OCI-LY3 (cell line): Measurements from ENCODE around the gene MED16.
"Not testable (repeated sequence)": the region's sequence is repeated elsewhere in the genome, so short reads cannot be mapped to it uniquely, and the experiment has no call there.

Experiments
- H2AFZ ChIP-seq: fragments of 200-600, 300-600 bp; shearing (Covaris generic); 2 replicates; pipeline ENCODE4 v1.6.0; 2014; ENCODE audit warnings: antibody characterized with exemption, low read depth, low read length
- H3K27ac ChIP-seq: fragments of 200-600, 300-600 bp; sonication (generic); 2 replicates; pipeline ENCODE4 v1.5.1; 2014; ENCODE audit warnings: mild to moderate bottlenecking, low read length, moderate library complexity, mixed read lengths
- H3K27me3 ChIP-seq: fragments of 200-600, 300-600 bp; sonication (generic); 2 replicates; pipeline ENCODE4 v1.6.1; 2014; ENCODE audit warnings: low read depth, low read length, mixed read lengths
- H3K36me3 ChIP-seq: fragments of 200-600, 300-600 bp; sonication (generic); replicated peaks from 2 replicates; pipeline ENCODE3; 2014; ENCODE audit warnings: low read depth, low read length, mixed read lengths
- H3K4me1 ChIP-seq: fragments of 300-600, 200-600 bp; sonication (generic); 2 replicates; pipeline ENCODE4 v1.6.1; 2014; ENCODE audit warnings: low read length, mixed read lengths
- H3K4me2 ChIP-seq: fragments of 200-600, 300-600 bp; sonication (generic); 2 replicates; pipeline ENCODE4 v1.6.1; 2014; ENCODE audit warnings: low read length, mixed read lengths
- H3K4me3 ChIP-seq: fragments of 300-600, 200-600 bp; sonication (generic); 2 replicates; pipeline ENCODE4 v1.5.1; 2014; ENCODE audit warnings: antibody characterized with exemption, mild to moderate bottlenecking, low read length, moderate library complexity
- H3K79me2 ChIP-seq: fragments of 300-600, 200-600 bp; shearing (Covaris generic); 2 replicates; pipeline ENCODE4 v1.6.1; 2014; ENCODE audit warnings: mild to moderate bottlenecking, low read length, mixed read lengths
- H3K9ac ChIP-seq: fragments of 300-600, 200-600 bp; shearing (Covaris generic); 2 replicates; pipeline ENCODE4 v1.6.0; 2014; ENCODE audit warnings: mild to moderate bottlenecking, low read length, moderate library complexity
- H3K9me3 ChIP-seq: fragments of 200-600, 300-600 bp; shearing (Covaris generic); 2 replicates; pipeline ENCODE4 v1.6.1; 2014; ENCODE audit warnings: low read length, mixed read lengths; ENCODE audit not compliant: insufficient read depth
- H4K20me1 ChIP-seq: fragments of 200-600, 300-600 bp; sonication (generic); 2 replicates; pipeline ENCODE4 v1.6.1; 2016; ENCODE audit warnings: low read length, mixed read lengths; ENCODE audit not compliant: insufficient read depth
- EZH2phosphoT487 ChIP-seq: fragments of 200-600 bp; shearing (Covaris generic); IDR thresholded peaks from 2 replicates; pipeline ENCODE4 v1.6.1; 2018; ENCODE audit warnings: antibody characterized with exemption, mixed run types, low read depth
- TF ChIP-seq, protein P1 (sequence below): fragments of 200-600, 300-600 bp; sonication (generic); IDR thresholded peaks from 2 replicates; pipeline ENCODE4 v1.5.1; 2014; ENCODE audit warnings: antibody characterized with exemption, low read length, low read depth

The MED16 gene

GRCh38 chr19:882871-883497 lies 10.0 kb downstream of the MED16 start:
- Histone ChIP-seq H3K9me3 (no peaks in the 10 kb centered on the region), H3K27me3 (no peaks in the 10 kb centered on the region), H3K36me3 (peaks cover 50% of the 10 kb centered on the region), H3K4me1 (no peaks in the 10 kb centered on the region), H3K9ac (no peak overlapping the region), H2AFZ (no peak overlapping the region), H3K27ac (no peak overlapping the region), H3K79me2 (no peaks in the 10 kb centered on the region), H3K4me2 (no peak overlapping the region), H3K4me3 (no peak overlapping the region), H4K20me1 (0 out of 2 replicates have a peak, but pooled peaks cover 6% of the 10 kb centered on the region)
- TF ChIP-seq EZH2phosphoT487, result no peak
- TF ChIP-seq, protein P1, sequence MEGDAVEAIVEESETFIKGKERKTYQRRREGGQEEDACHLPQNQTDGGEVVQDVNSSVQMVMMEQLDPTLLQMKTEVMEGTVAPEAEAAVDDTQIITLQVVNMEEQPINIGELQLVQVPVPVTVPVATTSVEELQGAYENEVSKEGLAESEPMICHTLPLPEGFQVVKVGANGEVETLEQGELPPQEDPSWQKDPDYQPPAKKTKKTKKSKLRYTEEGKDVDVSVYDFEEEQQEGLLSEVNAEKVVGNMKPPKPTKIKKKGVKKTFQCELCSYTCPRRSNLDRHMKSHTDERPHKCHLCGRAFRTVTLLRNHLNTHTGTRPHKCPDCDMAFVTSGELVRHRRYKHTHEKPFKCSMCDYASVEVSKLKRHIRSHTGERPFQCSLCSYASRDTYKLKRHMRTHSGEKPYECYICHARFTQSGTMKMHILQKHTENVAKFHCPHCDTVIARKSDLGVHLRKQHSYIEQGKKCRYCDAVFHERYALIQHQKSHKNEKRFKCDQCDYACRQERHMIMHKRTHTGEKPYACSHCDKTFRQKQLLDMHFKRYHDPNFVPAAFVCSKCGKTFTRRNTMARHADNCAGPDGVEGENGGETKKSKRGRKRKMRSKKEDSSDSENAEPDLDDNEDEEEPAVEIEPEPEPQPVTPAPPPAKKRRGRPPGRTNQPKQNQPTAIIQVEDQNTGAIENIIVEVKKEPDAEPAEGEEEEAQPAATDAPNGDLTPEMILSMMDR, result no peak

- Histone ChIP-seq H3K4me1 (no peaks in the 10 kb centered on the region), H3K36me3 (peaks cover 47% of the 10 kb centered on the region), H3K27ac (no peak overlapping the region), H3K9me3 (no peaks in the 10 kb centered on the region), H3K27me3 (no peaks in the 10 kb centered on the region), H3K4me3 (no peak overlapping the region), H3K9ac (no peak overlapping the region), H2AFZ (no peak overlapping the region), H4K20me1 (0 out of 2 replicates have a peak, but pooled peaks cover 6% of the 10 kb centered on the region), H3K79me2 (no peaks in the 10 kb centered on the region), H3K4me2 (no peak overlapping the region)
- no peak for TF ChIP-seq EZH2phosphoT487
- TF ChIP-seq, protein P1, result no peak
These were observed 11.5 kb downstream of the MED16 start for GRCh38 chr19:881385-882071.

DNA sequence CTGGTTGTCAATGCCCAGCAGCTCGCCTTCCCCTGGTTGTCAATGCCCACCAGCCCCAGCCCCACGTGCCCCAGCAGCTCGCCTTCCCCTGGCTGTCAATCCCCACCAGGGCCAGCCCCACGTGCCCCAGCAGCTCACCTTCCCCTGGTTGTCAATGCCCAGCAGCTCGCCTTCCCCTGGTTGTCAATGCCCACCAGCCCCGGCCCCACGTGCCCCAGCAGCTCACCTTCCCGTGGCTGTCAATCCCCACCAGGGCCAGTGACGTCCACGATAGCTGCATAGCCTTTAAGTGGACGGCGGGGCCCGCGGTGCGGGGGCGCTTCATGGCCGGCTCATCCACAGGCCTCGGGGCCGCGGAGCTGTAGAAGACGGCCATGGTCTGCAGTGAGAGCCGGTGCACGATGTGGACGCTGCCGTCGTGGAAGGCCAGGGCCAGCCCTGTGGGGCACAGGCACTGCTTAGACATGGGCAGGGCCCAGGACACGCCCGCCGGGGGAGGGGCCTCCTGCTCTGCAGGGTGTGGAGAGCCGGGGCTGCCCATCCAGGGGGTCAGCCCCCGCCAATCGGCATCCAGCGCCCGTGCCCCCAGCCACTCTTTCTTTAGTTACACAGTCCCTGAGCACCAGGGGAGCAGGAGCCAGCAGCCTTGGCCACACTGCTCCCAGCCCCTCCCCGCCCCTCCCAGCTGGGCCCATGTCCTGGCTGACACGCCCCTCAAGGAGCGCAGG lies 13.1 kb downstream of the MED16 start:
- TF ChIP-seq EZH2phosphoT487, result no peak
- TF ChIP-seq, protein P1, result no peak
- H3K9ac ChIP-seq, result no peak overlapping the region
- H3K4me1 ChIP-seq, result no peaks in the 10 kb centered on the region
- H4K20me1 ChIP-seq, result 0 out of 2 replicates have a peak, but pooled peaks cover 6% of the 10 kb centered on the region
- H3K9me3 ChIP-seq, result no peaks in the 10 kb centered on the region
- H3K27ac ChIP-seq, result no peak overlapping the region
- peaks cover 36% of the 10 kb centered on the region for H3K36me3 ChIP-seq
- no peak overlapping the region for H2AFZ ChIP-seq
- no peak overlapping the region for H3K4me3 ChIP-seq
- H3K4me2 ChIP-seq, result no peak overlapping the region
- H3K27me3 ChIP-seq, result no peaks in the 10 kb centered on the region
- no peaks in the 10 kb centered on the region for H3K79me2 ChIP-seq

DNA sequence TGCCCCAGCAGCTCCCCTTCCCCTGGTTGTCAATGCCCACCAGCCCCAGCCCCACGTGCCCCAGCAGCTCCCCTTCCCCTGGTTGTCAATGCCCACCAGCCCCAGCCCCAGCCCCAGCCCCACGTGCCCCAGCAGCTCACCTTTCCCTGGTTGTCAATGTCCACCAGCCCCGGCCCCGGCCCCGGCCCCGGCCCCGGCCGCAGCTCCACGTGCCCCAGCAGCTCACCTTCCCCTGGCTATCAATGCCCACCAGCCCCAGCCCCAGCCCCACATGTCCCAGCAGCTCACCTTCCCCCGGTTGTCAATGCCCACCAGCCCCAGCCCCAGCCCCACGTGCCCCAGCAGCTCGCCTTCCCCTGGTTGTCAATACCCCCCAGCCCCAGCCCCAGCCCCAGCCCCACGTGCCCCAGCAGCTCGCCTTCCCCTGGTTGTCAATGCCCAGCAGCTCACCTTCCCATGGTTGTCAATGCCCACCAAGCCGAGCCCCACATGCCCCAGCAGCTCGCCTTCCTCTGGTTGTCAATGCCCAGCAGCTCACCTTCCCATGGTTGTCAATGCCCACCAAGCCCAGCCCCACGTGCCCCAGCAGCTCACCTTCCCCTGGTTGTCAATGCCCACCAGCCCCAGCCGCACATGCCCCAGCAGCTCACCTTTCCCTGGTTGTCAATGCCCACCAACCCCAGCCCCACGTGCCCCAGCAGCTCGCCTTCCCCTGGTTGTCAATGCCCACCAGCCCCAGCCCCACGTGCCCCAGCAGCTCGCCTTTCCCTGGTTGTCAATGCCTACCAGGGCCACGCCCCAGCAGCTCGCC lies 14.0 kb downstream of the MED16 start:
- H3K27ac ChIP-seq, H3K4me3 ChIP-seq, H3K4me1 ChIP-seq, H3K27me3 ChIP-seq, H3K9ac ChIP-seq, H3K79me2 ChIP-seq, H3K4me2 ChIP-seq, H4K20me1 ChIP-seq, H2AFZ ChIP-seq, H3K9me3 ChIP-seq: not testable (repeated sequence)
- H3K36me3 ChIP-seq, result peaks cover 31% of the 10 kb centered on the region

- not testable (repeated sequence) for H3K9ac ChIP-seq, H3K4me2 ChIP-seq, H3K4me1 ChIP-seq, H3K4me3 ChIP-seq, H2AFZ ChIP-seq, H3K9me3 ChIP-seq, H3K79me2 ChIP-seq, H3K27ac ChIP-seq, H3K27me3 ChIP-seq, H4K20me1 ChIP-seq
- H3K36me3 ChIP-seq, result peaks cover 36% of the 10 kb centered on the region
These were observed 14.9 kb downstream of the MED16 start for GRCh38 chr19:877992-878660.
